ENCODE measurements around the gene TAF8. TPM values are rescaled to one million over a fixed set of nuclear protein-coding genes. Genes with fewer than 3 reads are reported as not detected.

Gene TAF8
- polyA plus RNA-seq, 1 experiment = 13.9 TPM

DNA sequence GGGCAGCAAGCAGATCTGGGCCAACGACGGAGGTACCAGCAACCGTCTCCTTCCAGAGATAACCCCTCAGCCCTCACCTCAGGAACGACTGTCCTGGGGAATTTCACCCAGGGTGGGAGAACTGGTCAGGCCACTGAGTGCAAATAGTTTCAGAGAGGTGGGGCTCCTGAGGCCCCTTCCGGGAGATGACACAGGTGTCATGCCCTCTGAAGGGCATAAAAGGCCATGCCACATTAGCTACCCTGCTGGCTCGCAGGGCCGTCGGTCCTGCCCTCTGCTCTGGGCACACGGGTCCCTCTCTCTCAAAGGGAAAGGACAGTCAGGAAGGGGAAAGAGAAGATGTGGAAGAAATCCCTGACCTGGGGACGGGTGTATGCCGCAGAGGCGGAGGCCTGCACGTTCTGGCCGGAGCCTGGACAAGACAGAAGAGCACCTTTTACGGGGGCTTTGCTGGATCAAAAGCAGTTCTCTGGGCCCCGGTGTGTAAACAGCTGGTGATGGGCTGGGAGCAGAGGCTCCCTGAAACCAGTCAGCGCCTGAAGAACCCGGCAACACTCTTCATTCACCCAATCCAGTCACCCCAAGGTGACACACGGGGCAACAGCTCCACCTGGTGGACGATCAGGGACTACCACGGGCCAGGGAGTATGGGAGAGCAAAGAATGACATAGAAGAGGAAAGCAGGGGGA, 6.4 kb upstream of the TAF8 start:
- CTCF ChIA-PET = interaction anchor here (0.6 to 12.7 kb wide), 34 partner anchors 8 to 676 kb away, joined by 3 to 152 read pairs (median 4); partner anchors contain the start of genes BYSL, CCND3, FRS3 and MED20
- POLR2A ChIA-PET = no interaction called here
- TF ChIP-seq CTCF (IDR thresholded peaks at IDR 0.05; ENCODE audit: insufficient read depth, low read depth, low read length) = peak; percentile 96
- Histone ChIP-seq H3K4me3 (ENCODE audit: low read depth, low read length) (no peak overlapping the region), H3K36me3 (ENCODE audit: control insufficient read depth, insufficient read depth, low read length) (no peaks in the 10 kb centered on the region), H3K27me3 (ENCODE audit: control insufficient read depth, insufficient read depth, low read length) (peaks cover 8% of the 10 kb centered on the region)
- no peak for DNase-seq (ENCODE audit: low read depth)

- CTCF ChIA-PET = interaction anchor here (0.8 to 12.7 kb wide), 13 partner anchors 16 to 313 kb away, joined by 3 to 152 read pairs (median 7); partner anchors contain the start of genes BYSL, CCND3, MED20 and PRICKLE4
- Histone ChIP-seq H3K4me3 (ENCODE audit: low read depth, low read length) (no peak overlapping the region), H3K36me3 (ENCODE audit: control insufficient read depth, insufficient read depth, low read length) (no peaks in the 10 kb centered on the region), H3K27me3 (ENCODE audit: control insufficient read depth, insufficient read depth, low read length) (peaks cover 8% of the 10 kb centered on the region)
- peak; percentile 22 for DNase-seq (ENCODE audit: low read depth)
- TF ChIP-seq CTCF (IDR thresholded peaks at IDR 0.05; ENCODE audit: insufficient read depth, low read depth, low read length) = no peak
- POLR2A ChIA-PET = no interaction called here
These were observed 4.5 kb upstream of the TAF8 start for GRCh38 chr6:42045538-42046460.

DNA sequence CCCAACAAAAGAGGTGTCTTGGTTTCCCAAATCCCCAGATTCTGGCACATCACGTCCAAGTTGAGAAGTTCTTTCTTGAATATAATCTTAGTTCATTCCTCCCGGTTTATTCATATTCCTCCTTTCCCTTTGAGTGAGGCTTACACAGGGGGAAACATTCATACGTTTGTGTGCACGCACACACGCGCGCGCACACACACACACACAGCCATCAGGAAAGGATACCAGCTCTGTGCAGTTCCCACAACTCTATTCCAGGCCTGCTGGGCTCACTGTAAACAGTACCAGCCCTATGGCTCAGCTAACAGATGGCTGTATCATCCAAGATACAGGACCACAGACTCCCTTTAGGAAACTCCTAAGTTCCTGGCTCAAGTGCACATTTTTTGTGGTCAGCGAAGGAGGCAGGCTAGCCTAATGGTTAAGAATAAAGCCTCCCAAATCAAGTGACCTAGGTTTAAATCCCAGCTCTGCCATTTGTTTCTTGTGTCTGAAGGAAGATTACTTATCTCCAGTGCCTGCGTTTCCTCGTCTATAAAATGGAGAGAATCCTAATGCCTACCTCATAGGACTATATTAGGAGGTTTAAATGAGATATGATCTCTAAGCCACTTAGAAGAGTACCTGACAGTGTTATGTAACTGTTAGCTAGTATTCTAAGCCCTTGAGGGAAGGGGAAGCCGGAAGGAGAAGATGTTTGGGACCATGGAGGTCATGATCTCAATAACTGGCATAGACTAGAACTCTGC, 3.7 kb upstream of the TAF8 start:
- Histone ChIP-seq H3K27me3 (ENCODE audit: control insufficient read depth, insufficient read depth, low read length) (peaks cover 8% of the 10 kb centered on the region), H3K4me3 (ENCODE audit: low read depth, low read length) (no peak overlapping the region), H3K36me3 (ENCODE audit: control insufficient read depth, insufficient read depth, low read length) (no peaks in the 10 kb centered on the region)
- ChIA-PET POLR2A (no interaction called here), CTCF (interaction anchor here (1.0 to 12.7 kb wide), 9 partner anchors 109 to 467 kb away, joined by 3 to 152 read pairs (median 23); partner anchors contain the start of genes BYSL, CCND3, MED20 and TOMM6)
- no peak for TF ChIP-seq CTCF (IDR thresholded peaks at IDR 0.05; ENCODE audit: insufficient read depth, low read depth, low read length)
- no peak for DNase-seq (ENCODE audit: low read depth)

GRCh38 chr6:42047213-42047590, 3.1 kb upstream of the TAF8 start:
- CTCF ChIA-PET = interaction anchor here (1.0 to 12.7 kb wide), 7 partner anchors 110 to 468 kb away, joined by 3 to 152 read pairs (median 23); partner anchors contain the start of genes BYSL, CCND3, MED20 and TOMM6
- DNase-seq (ENCODE audit: low read depth) = no peak
- no peaks in the 10 kb centered on the region for H3K36me3 ChIP-seq (ENCODE audit: control insufficient read depth, insufficient read depth, low read length)
- POLR2A ChIA-PET = no interaction called here
- H3K27me3 ChIP-seq (ENCODE audit: control insufficient read depth, insufficient read depth, low read length) = peaks cover 8% of the 10 kb centered on the region
- H3K4me3 ChIP-seq (ENCODE audit: low read depth, low read length) = no peak overlapping the region
- no peak for TF ChIP-seq CTCF (IDR thresholded peaks at IDR 0.05; ENCODE audit: insufficient read depth, low read depth, low read length)
